ENCODE results near the gene SUMF1.

SUMF1 gene

GRCh38 chr3:4392992-4393391 is 74.1 kb downstream of the SUMF1 start:
- H3K9me3 ChIP-seq (ENCODE audit: low read depth, low read length) = no peaks in the 10 kb centered on the region
- H3K27ac ChIP-seq = no peak overlapping the region
- H3K36me3 ChIP-seq (ENCODE audit: insufficient read depth, low read length) = no peaks in the 10 kb centered on the region
- no peak for DNase-seq (ENCODE audit: low read depth, low spot score)
- no peak overlapping the region for H3K9ac ChIP-seq (ENCODE audit: insufficient read length)
- no peak for TF ChIP-seq EZH2 (IDR thresholded peaks at IDR 0.05)
- no peak for TF ChIP-seq FOXP2 (optimal IDR thresholded peaks at IDR 0.05; ENCODE audit: control extremely low read depth, extremely low read length, insufficient read depth)
- no peak for TF ChIP-seq POLR2AphosphoS5 (IDR thresholded peaks at IDR 0.05; ENCODE audit: borderline replicate concordance, low read depth, low read length)
- H3K4me3 ChIP-seq = no peak overlapping the region

DNA sequence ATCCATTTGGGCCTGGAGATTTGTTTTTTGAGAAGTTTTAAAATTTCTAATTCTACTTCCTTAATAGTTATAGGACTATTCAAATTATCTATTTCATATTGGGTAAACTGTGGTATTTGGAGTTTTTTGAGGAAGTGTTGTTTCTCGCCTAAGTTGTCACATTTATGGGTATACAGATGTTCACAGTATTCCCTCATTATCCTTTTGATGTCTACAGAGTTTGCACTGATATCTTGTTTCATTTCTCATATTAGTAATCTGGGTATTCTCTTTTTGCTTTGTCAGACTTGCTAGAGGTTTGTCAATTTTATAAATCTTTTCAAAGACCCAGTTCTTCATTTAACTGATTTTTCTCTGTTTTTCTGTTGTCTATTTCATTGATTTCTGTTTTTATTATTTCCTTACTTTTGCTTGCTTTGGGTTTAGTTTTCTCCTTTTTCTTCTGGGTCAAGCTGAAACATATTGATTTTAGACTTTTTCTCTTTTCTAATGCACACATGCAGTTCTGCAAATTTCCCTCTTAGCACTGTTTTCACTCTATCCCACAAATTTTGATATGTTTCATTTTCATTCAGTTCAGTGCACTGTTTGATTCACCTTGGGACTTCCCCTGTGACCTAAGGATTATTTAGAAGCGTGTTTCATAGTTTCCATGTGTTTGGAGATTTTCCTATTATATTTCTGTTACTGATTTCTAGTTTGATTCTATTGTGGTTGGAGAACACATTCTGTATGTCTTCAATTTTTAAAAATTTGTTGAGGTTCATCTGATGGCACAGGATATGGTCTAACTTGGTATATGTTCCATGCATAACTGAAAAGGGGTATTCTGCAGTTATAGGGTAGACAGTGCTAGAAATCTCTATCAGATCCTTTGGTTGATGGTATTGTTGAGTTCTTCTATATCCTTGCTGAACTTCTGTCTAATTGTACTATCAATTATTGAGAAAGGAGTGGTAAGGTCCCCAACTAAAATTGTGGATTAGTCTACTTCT is 79.6 kb downstream of the SUMF1 start:
- no peaks in the 10 kb centered on the region for H3K9me3 ChIP-seq (ENCODE audit: low read depth, low read length)
- no peaks in the 10 kb centered on the region for H3K36me3 ChIP-seq (ENCODE audit: insufficient read depth, low read length)
- no peak overlapping the region for H3K27ac ChIP-seq
- no peak overlapping the region for H3K9ac ChIP-seq (ENCODE audit: insufficient read length)
- no peak overlapping the region for H3K4me3 ChIP-seq
- DNase-seq (ENCODE audit: low read depth, low spot score) = no peak
- no peak for TF ChIP-seq EZH2 (IDR thresholded peaks at IDR 0.05)
- no peak for TF ChIP-seq POLR2AphosphoS5 (IDR thresholded peaks at IDR 0.05; ENCODE audit: borderline replicate concordance, low read depth, low read length)
- TF ChIP-seq FOXP2 (optimal IDR thresholded peaks at IDR 0.05; ENCODE audit: control extremely low read depth, extremely low read length, insufficient read depth) = no peak

GRCh38 chr3:4385201-4385600 is 81.9 kb downstream of the SUMF1 start:
- no peak for TF ChIP-seq POLR2AphosphoS5 (IDR thresholded peaks at IDR 0.05; ENCODE audit: borderline replicate concordance, low read depth, low read length)
- no peak for TF ChIP-seq EZH2 (IDR thresholded peaks at IDR 0.05)
- no peak for TF ChIP-seq FOXP2 (optimal IDR thresholded peaks at IDR 0.05; ENCODE audit: control extremely low read depth, extremely low read length, insufficient read depth)
- Histone ChIP-seq H3K4me3 (no peak overlapping the region), H3K9me3 (ENCODE audit: low read depth, low read length) (no peaks in the 10 kb centered on the region), H3K9ac (ENCODE audit: insufficient read length) (no peak overlapping the region), H3K36me3 (ENCODE audit: insufficient read depth, low read length) (no peaks in the 10 kb centered on the region), H3K27ac (no peak overlapping the region)
- no peak for DNase-seq (ENCODE audit: low read depth, low spot score)

- no peaks in the 10 kb centered on the region for H3K36me3 ChIP-seq (ENCODE audit: insufficient read depth, low read length)
- no peak for DNase-seq (ENCODE audit: low read depth, low spot score)
Observed at GRCh38 chr3:4380013-4380412, 87.1 kb downstream of the SUMF1 start.

GRCh38 chr3:4376499-4376898 is 90.6 kb downstream of the SUMF1 start:
- H3K9ac ChIP-seq (ENCODE audit: insufficient read length) = no peak overlapping the region
- DNase-seq (ENCODE audit: low read depth, low spot score) = no peak
- H3K27ac ChIP-seq = no peak overlapping the region
- no peaks in the 10 kb centered on the region for H3K36me3 ChIP-seq (ENCODE audit: insufficient read depth, low read length)
- TF ChIP-seq POLR2AphosphoS5 (IDR thresholded peaks at IDR 0.05; ENCODE audit: borderline replicate concordance, low read depth, low read length) = no peak
- H3K4me3 ChIP-seq = no peak overlapping the region
- no peaks in the 10 kb centered on the region for H3K9me3 ChIP-seq (ENCODE audit: low read depth, low read length)

More at GRCh38 chr3:4380013-4380412, 87.1 kb downstream of the SUMF1 start:
- Histone ChIP-seq H3K27ac (no peak overlapping the region), H3K9me3 (ENCODE audit: low read depth, low read length) (no peaks in the 10 kb centered on the region), H3K9ac (ENCODE audit: insufficient read length) (no peak overlapping the region), H3K4me3 (no peak overlapping the region)
- no peak for TF ChIP-seq EZH2 (IDR thresholded peaks at IDR 0.05)
- no peak for TF ChIP-seq FOXP2 (optimal IDR thresholded peaks at IDR 0.05; ENCODE audit: control extremely low read depth, extremely low read length, insufficient read depth)
- no peak for TF ChIP-seq POLR2AphosphoS5 (IDR thresholded peaks at IDR 0.05; ENCODE audit: borderline replicate concordance, low read depth, low read length)

DNA sequence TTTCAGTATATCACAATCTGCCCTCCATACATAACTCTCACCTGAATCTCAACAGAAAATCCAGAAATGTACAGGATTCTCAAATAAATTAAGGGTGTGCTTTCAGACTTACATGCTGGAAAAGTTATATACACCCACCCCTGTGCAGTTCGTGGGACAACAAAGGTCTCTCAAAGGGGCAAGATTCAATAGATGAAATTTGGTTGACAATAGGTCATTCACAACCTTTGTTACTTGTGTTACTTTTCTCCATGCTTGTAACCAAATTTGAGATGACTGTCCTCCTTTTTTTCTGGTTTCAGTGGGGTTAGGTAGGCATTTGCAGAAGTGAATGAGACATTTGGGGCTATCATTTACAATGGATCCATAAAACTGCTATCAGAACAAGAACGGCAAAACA is 91.2 kb downstream of the SUMF1 start:
- H3K4me3 ChIP-seq = no peak overlapping the region
- no peak overlapping the region for H3K9ac ChIP-seq (ENCODE audit: insufficient read length)
- DNase-seq (ENCODE audit: low read depth, low spot score) = no peak
- no peaks in the 10 kb centered on the region for H3K36me3 ChIP-seq (ENCODE audit: insufficient read depth, low read length)
- H3K9me3 ChIP-seq (ENCODE audit: low read depth, low read length) = no peaks in the 10 kb centered on the region
- no peak overlapping the region for H3K27ac ChIP-seq
- TF ChIP-seq EZH2 (IDR thresholded peaks at IDR 0.05) (no peak), FOXP2 (optimal IDR thresholded peaks at IDR 0.05; ENCODE audit: control extremely low read depth, extremely low read length, insufficient read depth) (no peak)

GRCh38 chr3:4373669-4374068 is 93.4 kb downstream of the SUMF1 start:
- DNase-seq (ENCODE audit: low read depth, low spot score) = no peak
- TF ChIP-seq EZH2 (IDR thresholded peaks at IDR 0.05) (no peak), POLR2AphosphoS5 (IDR thresholded peaks at IDR 0.05; ENCODE audit: borderline replicate concordance, low read depth, low read length) (no peak), FOXP2 (optimal IDR thresholded peaks at IDR 0.05; ENCODE audit: control extremely low read depth, extremely low read length, insufficient read depth) (no peak)
- Histone ChIP-seq H3K4me3 (no peak overlapping the region), H3K9ac (ENCODE audit: insufficient read length) (no peak overlapping the region), H3K36me3 (ENCODE audit: insufficient read depth, low read length) (no peaks in the 10 kb centered on the region), H3K9me3 (ENCODE audit: low read depth, low read length) (no peaks in the 10 kb centered on the region), H3K27ac (no peak overlapping the region)

GRCh38 chr3:4362523-4362922 is 104.5 kb downstream of the SUMF1 start:
- Histone ChIP-seq H3K36me3 (ENCODE audit: insufficient read depth, low read length) (no peaks in the 10 kb centered on the region), H3K4me3 (no peak overlapping the region), H3K9me3 (ENCODE audit: low read depth, low read length) (no peaks in the 10 kb centered on the region), H3K27ac (no peak overlapping the region), H3K9ac (ENCODE audit: insufficient read length) (no peak overlapping the region)
- DNase-seq (ENCODE audit: low read depth, low spot score) = no peak
- TF ChIP-seq FOXP2 (optimal IDR thresholded peaks at IDR 0.05; ENCODE audit: control extremely low read depth, extremely low read length, insufficient read depth) (no peak), EZH2 (IDR thresholded peaks at IDR 0.05) (no peak), POLR2AphosphoS5 (IDR thresholded peaks at IDR 0.05; ENCODE audit: borderline replicate concordance, low read depth, low read length) (no peak)
